ENCODE results near the gene DESI1.

The DESI1 gene

DNA sequence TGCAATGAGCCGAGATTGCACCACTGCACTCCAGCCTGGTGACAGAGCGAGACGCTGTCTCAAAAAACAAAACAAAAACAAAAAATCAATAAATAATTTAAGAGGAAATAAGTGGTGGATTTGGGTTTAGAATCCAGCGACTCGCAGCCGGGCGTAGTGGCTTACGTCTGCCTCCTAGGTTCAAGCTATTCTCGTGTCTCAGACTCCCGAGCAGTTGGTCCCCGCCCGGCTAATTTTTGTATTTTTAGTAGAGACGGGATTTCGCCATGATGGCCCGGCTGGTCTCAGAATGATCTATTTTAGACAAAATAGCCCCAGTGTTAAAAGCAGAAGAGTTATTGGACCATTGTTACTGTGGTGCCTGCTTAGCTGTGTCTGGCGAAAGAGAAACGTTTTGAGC, 38.0 kb upstream of the DESI1 start (continued):
- TF ChIP-seq, protein P1, sequence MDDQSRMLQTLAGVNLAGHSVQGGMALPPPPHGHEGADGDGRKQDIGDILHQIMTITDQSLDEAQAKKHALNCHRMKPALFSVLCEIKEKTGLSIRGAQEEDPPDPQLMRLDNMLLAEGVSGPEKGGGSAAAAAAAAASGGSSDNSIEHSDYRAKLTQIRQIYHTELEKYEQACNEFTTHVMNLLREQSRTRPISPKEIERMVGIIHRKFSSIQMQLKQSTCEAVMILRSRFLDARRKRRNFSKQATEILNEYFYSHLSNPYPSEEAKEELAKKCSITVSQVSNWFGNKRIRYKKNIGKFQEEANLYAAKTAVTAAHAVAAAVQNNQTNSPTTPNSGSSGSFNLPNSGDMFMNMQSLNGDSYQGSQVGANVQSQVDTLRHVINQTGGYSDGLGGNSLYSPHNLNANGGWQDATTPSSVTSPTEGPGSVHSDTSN (CRISPR knock-in tag; IDR thresholded peaks at IDR 0.05): no peak
- TF ChIP-seq ZNF837 (tag by site-specific recombination; IDR thresholded peaks at IDR 0.05) (no peak), ZNF701 (tag by site-specific recombination; IDR thresholded peaks at IDR 0.05) (no peak), ZSCAN23 (tag by site-specific recombination; IDR thresholded peaks at IDR 0.05) (no peak), ZNF529 (tag by site-specific recombination; IDR thresholded peaks at IDR 0.05; ENCODE audit: insufficient replicate concordance) (no peak), ZNF558 (tag by site-specific recombination; IDR thresholded peaks at IDR 0.05) (no peak), ZNF416 (tag by site-specific recombination; IDR thresholded peaks at IDR 0.05) (no peak), ZNF660 (tag by site-specific recombination; IDR thresholded peaks at IDR 0.05) (no peak), ZBTB7A (tag by site-specific recombination; IDR thresholded peaks at IDR 0.05; ENCODE audit: low read depth) (no peak)
- TF ChIP-seq, protein P2, sequence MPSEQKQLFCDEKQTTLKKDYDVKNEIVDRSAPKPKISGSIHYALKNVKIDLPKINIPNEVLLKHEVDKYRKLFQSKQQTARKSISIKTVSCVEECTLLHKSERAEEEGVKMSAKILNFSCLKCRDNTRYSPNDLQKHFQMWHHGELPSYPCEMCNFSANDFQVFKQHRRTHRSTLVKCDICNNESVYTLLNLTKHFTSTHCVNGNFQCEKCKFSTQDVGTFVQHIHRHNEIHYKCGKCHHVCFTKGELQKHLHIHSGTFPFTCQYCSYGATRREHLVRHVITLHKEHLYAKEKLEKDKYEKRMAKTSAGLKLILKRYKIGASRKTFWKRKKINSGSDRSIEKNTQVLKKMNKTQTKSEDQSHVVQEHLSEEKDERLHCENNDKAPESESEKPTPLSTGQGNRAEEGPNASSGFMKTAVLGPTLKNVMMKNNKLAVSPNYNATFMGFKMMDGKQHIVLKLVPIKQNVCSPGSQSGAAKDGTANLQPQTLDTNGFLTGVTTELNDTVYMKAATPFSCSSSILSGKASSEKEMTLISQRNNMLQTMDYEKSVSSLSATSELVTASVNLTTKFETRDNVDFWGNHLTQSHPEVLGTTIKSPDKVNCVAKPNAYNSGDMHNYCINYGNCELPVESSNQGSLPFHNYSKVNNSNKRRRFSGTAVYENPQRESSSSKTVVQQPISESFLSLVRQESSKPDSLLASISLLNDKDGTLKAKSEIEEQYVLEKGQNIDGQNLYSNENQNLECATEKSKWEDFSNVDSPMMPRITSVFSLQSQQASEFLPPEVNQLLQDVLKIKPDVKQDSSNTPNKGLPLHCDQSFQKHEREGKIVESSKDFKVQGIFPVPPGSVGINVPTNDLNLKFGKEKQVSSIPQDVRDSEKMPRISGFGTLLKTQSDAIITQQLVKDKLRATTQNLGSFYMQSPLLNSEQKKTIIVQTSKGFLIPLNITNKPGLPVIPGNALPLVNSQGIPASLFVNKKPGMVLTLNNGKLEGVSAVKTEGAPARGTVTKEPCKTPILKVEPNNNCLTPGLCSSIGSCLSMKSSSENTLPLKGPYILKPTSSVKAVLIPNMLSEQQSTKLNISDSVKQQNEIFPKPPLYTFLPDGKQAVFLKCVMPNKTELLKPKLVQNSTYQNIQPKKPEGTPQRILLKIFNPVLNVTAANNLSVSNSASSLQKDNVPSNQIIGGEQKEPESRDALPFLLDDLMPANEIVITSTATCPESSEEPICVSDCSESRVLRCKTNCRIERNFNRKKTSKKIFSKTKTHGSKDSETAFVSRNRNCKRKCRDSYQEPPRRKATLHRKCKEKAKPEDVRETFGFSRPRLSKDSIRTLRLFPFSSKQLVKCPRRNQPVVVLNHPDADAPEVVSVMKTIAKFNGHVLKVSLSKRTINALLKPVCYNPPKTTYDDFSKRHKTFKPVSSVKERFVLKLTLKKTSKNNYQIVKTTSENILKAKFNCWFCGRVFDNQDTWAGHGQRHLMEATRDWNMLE (tag by site-specific recombination; conservative IDR thresholded peaks at IDR 0.05; ENCODE audit: low read depth): no peak

DNA sequence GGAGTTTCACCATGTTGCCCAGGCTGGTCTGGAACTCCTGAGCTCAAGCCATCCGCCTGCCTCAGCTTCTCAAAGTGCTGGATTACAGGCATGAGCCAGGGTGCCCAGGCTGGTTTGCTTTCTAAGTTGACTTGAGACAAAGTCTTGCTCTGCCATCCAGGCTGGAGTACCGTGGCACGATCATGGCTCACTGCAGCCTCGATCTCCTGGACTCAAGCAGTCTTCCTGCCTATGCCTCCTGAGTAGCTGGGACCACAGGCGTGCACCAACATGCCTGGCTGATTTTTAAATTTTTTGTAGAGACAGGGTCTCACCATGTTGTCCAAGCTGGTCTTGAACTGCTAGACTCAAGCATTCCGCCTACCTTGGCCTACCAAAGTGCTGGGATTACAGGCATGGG, 36.9 kb upstream of the DESI1 start:
- Histone ChIP-seq H3K36me3 (ENCODE audit: control insufficient read depth in 2 of 2, insufficient read depth in 1 of 2, low read length in 2 of 2) (peaks cover 96 to 99% of the 10 kb centered on the region in 2 experiments), H3K27ac (ENCODE audit: extremely low read depth, low read depth, low read length) (no peak overlapping the region), H3K4me3 (ENCODE audit: low read depth, low read length) (no peak overlapping the region), H3K9me3 (ENCODE audit: control insufficient read depth, insufficient read depth, low read depth, low read length) (no peaks in the 10 kb centered on the region), H3K4me1 (ENCODE audit: control insufficient read depth, insufficient read depth, low read length) (no peaks in the 10 kb centered on the region)
- POLR2A ChIA-PET: no interaction called here
- no peak for TF ChIP-seq ZNF10 (tag by site-specific recombination; IDR thresholded peaks at IDR 0.05)
- no peak for TF ChIP-seq ZNF600 (tag by site-specific recombination; IDR thresholded peaks at IDR 0.05)
- no peak for TF ChIP-seq GLIS1 (tag by site-specific recombination; IDR thresholded peaks at IDR 0.05)
- TF ChIP-seq ZNF221 (tag by site-specific recombination; IDR thresholded peaks at IDR 0.05; ENCODE audit: borderline replicate concordance): no peak
- TF ChIP-seq, protein P3, sequence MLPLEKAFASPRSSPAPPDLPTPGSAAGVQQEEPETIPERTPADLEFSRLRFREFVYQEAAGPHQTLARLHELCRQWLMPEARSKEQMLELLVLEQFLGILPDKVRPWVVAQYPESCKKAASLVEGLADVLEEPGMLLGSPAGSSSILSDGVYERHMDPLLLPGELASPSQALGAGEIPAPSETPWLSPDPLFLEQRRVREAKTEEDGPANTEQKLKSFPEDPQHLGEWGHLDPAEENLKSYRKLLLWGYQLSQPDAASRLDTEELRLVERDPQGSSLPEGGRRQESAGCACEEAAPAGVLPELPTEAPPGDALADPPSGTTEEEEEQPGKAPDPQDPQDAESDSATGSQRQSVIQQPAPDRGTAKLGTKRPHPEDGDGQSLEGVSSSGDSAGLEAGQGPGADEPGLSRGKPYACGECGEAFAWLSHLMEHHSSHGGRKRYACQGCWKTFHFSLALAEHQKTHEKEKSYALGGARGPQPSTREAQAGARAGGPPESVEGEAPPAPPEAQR (tag by site-specific recombination; IDR thresholded peaks at IDR 0.05): no peak
- TF ChIP-seq OSR2 (tag by site-specific recombination; IDR thresholded peaks at IDR 0.05): no peak
- TF ChIP-seq, protein P4, sequence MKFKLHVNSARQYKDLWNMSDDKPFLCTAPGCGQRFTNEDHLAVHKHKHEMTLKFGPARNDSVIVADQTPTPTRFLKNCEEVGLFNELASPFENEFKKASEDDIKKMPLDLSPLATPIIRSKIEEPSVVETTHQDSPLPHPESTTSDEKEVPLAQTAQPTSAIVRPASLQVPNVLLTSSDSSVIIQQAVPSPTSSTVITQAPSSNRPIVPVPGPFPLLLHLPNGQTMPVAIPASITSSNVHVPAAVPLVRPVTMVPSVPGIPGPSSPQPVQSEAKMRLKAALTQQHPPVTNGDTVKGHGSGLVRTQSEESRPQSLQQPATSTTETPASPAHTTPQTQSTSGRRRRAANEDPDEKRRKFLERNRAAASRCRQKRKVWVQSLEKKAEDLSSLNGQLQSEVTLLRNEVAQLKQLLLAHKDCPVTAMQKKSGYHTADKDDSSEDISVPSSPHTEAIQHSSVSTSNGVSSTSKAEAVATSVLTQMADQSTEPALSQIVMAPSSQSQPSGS (tag by site-specific recombination; IDR thresholded peaks at IDR 0.05; ENCODE audit: low read depth): no peak
- TF ChIP-seq ZNF341 (tag by site-specific recombination; IDR thresholded peaks at IDR 0.05; ENCODE audit: low read depth): no peak
- TF ChIP-seq, protein P5, sequence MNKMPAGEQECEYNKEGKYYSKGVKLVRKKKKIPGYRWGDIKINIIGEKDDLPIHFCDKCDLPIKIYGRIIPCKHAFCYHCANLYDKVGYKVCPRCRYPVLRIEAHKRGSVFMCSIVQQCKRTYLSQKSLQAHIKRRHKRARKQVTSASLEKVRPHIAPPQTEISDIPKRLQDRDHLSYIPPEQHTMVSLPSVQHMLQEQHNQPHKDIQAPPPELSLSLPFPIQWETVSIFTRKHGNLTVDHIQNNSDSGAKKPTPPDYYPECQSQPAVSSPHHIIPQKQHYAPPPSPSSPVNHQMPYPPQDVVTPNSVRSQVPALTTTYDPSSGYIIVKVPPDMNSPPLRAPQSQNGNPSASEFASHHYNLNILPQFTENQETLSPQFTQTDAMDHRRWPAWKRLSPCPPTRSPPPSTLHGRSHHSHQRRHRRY (tag by site-specific recombination; IDR thresholded peaks at IDR 0.05): no peak
- TF ChIP-seq, protein P6, sequence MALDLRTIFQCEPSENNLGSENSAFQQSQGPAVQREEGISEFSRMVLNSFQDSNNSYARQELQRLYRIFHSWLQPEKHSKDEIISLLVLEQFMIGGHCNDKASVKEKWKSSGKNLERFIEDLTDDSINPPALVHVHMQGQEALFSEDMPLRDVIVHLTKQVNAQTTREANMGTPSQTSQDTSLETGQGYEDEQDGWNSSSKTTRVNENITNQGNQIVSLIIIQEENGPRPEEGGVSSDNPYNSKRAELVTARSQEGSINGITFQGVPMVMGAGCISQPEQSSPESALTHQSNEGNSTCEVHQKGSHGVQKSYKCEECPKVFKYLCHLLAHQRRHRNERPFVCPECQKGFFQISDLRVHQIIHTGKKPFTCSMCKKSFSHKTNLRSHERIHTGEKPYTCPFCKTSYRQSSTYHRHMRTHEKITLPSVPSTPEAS (tag by site-specific recombination; IDR thresholded peaks at IDR 0.05): no peak
- TF ChIP-seq, protein P7, sequence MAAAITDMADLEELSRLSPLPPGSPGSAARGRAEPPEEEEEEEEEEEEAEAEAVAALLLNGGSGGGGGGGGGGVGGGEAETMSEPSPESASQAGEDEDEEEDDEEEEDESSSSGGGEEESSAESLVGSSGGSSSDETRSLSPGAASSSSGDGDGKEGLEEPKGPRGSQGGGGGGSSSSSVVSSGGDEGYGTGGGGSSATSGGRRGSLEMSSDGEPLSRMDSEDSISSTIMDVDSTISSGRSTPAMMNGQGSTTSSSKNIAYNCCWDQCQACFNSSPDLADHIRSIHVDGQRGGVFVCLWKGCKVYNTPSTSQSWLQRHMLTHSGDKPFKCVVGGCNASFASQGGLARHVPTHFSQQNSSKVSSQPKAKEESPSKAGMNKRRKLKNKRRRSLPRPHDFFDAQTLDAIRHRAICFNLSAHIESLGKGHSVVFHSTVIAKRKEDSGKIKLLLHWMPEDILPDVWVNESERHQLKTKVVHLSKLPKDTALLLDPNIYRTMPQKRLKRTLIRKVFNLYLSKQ (tag by site-specific recombination; IDR thresholded peaks at IDR 0.05; ENCODE audit: borderline replicate concordance): no peak
- TF ChIP-seq SP2 (tag by site-specific recombination; IDR thresholded peaks at IDR 0.05): no peak
- no peak for TF ChIP-seq GLIS2 (tag by site-specific recombination; IDR thresholded peaks at IDR 0.05)
- TF ChIP-seq ZNF19 (tag by site-specific recombination; IDR thresholded peaks at IDR 0.05; ENCODE audit: low read depth): no peak
- no peak for TF ChIP-seq ZSCAN16 (tag by site-specific recombination; IDR thresholded peaks at IDR 0.05)
- CTCF ChIA-PET: interaction anchor here (3.0 kb wide), 1 partner anchor 9 kb away, joined by 11 read pairs; no protein-coding TSS in a partner anchor
